A549 (cell line): ENCODE data around the gene KCNH2.

ENCODE experiments used
- HDAC2 ChIP-seq: fragments of 200-600 bp; sonication (generic); IDR thresholded peaks from 2 replicates; pipeline ENCODE4 v1.6.1; 2016
- NFE2L2 ChIP-seq: fragments of 150-350 bp; conservative IDR thresholded peaks from 2 replicates; pipeline ENCODE4 v1.6.1; 2014; ENCODE audit warnings: low read length
- TF ChIP-seq, protein P1 (sequence below): fragments of >200 bp; sonication (Bioruptor Twin); formaldehyde crosslinking; IDR thresholded peaks from 3 replicates; pipeline ENCODE4 v1.5.1; 2016
- TF ChIP-seq, protein P2 (sequence below): IDR thresholded peaks from 2 replicates; pipeline ENCODE4 v1.6.1; 2012

DNA sequence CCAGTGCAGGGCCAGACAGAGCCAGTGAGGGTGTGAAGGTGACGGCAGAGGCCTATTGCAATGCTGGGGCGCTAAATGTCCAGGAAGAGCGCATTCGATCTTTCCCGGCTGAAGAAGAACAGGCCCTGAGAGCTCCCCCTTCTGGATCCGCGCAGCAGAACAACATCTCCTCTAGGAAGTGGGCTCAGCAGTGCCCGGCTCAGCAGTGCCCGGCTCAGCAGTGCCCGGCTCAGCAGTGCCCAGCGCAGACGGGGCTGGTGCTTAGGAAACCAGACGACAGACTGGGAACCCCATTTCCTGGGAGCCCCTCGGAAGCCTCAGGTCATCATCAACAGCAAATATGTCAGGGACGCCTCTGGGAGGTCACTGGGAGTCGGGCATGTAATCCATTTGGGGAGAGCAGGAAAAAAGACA is 8.0 kb upstream of the KCNH2 start:
- TF ChIP-seq, protein P1, sequence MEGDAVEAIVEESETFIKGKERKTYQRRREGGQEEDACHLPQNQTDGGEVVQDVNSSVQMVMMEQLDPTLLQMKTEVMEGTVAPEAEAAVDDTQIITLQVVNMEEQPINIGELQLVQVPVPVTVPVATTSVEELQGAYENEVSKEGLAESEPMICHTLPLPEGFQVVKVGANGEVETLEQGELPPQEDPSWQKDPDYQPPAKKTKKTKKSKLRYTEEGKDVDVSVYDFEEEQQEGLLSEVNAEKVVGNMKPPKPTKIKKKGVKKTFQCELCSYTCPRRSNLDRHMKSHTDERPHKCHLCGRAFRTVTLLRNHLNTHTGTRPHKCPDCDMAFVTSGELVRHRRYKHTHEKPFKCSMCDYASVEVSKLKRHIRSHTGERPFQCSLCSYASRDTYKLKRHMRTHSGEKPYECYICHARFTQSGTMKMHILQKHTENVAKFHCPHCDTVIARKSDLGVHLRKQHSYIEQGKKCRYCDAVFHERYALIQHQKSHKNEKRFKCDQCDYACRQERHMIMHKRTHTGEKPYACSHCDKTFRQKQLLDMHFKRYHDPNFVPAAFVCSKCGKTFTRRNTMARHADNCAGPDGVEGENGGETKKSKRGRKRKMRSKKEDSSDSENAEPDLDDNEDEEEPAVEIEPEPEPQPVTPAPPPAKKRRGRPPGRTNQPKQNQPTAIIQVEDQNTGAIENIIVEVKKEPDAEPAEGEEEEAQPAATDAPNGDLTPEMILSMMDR, result peak; percentile 61
- no peak for TF ChIP-seq HDAC2
- no peak for TF ChIP-seq NFE2L2
- TF ChIP-seq, protein P2, sequence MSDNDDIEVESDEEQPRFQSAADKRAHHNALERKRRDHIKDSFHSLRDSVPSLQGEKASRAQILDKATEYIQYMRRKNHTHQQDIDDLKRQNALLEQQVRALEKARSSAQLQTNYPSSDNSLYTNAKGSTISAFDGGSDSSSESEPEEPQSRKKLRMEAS, result no peak
